ENCODE results near the gene P2RX7.

DNA sequence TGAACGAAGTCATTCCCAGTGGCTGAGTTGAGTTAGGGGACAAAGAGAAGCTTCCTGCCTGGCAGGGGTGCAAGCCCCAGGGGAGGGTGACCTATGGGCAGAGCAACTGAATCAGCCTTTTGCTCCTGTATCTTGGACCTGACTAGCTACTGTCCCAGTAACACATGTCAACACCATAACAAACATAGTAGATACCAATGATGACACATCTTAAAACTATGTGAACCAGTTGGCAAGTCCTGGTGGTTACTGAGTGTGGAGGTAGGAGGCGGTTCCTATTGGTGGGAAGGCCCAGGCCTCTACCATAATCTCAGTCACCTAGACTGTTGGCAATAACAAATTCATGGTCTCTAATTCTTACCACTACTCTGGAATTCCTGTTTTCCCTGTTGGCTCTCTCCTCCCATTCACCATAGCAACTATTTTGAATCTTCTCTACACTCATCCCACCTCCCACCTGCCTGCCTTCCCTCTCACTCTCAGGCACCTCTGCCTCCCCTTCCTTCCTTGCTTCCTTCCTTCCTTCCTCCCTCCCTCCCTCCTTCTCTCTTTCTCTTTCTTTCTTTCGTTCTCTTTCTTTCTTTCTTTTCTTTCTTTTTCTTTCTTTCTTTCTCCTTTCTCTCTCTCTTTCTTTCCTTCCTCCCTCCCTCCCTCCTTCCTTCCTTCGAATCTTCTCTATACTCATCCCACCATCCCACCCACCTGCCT, 8.1 kb upstream of the P2RX7 start:
- TF ChIP-seq EZH2 (IDR thresholded peaks at IDR 0.05; ENCODE audit: insufficient read depth, low read length): no peak
- TF ChIP-seq, protein P1, sequence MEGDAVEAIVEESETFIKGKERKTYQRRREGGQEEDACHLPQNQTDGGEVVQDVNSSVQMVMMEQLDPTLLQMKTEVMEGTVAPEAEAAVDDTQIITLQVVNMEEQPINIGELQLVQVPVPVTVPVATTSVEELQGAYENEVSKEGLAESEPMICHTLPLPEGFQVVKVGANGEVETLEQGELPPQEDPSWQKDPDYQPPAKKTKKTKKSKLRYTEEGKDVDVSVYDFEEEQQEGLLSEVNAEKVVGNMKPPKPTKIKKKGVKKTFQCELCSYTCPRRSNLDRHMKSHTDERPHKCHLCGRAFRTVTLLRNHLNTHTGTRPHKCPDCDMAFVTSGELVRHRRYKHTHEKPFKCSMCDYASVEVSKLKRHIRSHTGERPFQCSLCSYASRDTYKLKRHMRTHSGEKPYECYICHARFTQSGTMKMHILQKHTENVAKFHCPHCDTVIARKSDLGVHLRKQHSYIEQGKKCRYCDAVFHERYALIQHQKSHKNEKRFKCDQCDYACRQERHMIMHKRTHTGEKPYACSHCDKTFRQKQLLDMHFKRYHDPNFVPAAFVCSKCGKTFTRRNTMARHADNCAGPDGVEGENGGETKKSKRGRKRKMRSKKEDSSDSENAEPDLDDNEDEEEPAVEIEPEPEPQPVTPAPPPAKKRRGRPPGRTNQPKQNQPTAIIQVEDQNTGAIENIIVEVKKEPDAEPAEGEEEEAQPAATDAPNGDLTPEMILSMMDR (IDR thresholded peaks at IDR 0.05; ENCODE audit: insufficient read depth, low read depth, low read length): no peak
